DMS 273 (cell line): ENCODE measurements around the gene CSN3.

ENCODE experiments used
- DNase-seq: peaks from one replicate; lab custom pipeline; 2025; ENCODE audit not compliant: unreplicated experiment; lab: John Stamatoyannopoulos, UW

Gene CSN3

GRCh38 chr4:70291341-70291740, 48.9 kb downstream of the CSN3 start:
- no peak for DNase-seq

GRCh38 chr4:70297576-70297975, 55.2 kb downstream of the CSN3 start:
- DNase-seq, result no peak

GRCh38 chr4:70298051-70298450, 55.7 kb downstream of the CSN3 start:
- no peak for DNase-seq

- DNase-seq, result no peak
Measured at GRCh38 chr4:70299643-70300042, 57.2 kb downstream of the CSN3 start.

- DNase-seq, result no peak
Measured at GRCh38 chr4:70300215-70300614, 57.8 kb downstream of the CSN3 start.
